Hepatocyte (in vitro differentiated cells): ENCODE results near the gene AP5Z1. TPM values are rescaled to one million over a fixed set of nuclear protein-coding genes. Genes with fewer than 3 reads are reported as not detected.

ENCODE experiments used
- DNase-seq: peaks from one replicate; pipeline ENCODE4 v3.0.0-alpha.2; 2016; ENCODE audit warnings: low spot score
- H2AFZ ChIP-seq: fragments of 200-600 bp; sonication (generic); 2 replicates; pipeline ENCODE4 v1.6.0; 2016; ENCODE audit warnings: antibody characterized with exemption, mild to moderate bottlenecking
- H3K27ac ChIP-seq: fragments of 200-600 bp; sonication (generic); 2 replicates; pipeline ENCODE4 v1.5.1; 2016; ENCODE audit warnings: mild to moderate bottlenecking
- H3K27me3 ChIP-seq: fragments of 200-600 bp; sonication (generic); 2 replicates; pipeline ENCODE4 v1.6.1; 2016
- H3K36me3 ChIP-seq: fragments of 200-600 bp; sonication (generic); replicated peaks from 2 replicates; pipeline ENCODE4 v1.5.1; 2016; ENCODE audit warnings: low read depth; ENCODE audit not compliant: insufficient read depth
- H3K4me1 ChIP-seq: fragments of 200-600 bp; sonication (generic); 2 replicates; pipeline ENCODE4 v1.5.1; 2016; ENCODE audit warnings: mild to moderate bottlenecking, moderate library complexity; ENCODE audit not compliant: insufficient read depth
- H3K4me2 ChIP-seq: fragments of 200-600 bp; sonication (generic); 2 replicates; pipeline ENCODE4 v1.6.0; 2016
- H3K4me3 ChIP-seq: fragments of 200-600 bp; sonication (generic); 2 replicates; pipeline ENCODE4 v1.5.1; 2016; ENCODE audit warnings: mild to moderate bottlenecking
- H3K79me2 ChIP-seq: fragments of 200-600 bp; sonication (generic); 2 replicates; pipeline ENCODE4 v1.6.0; 2017; ENCODE audit warnings: mild to moderate bottlenecking
- H3K9me2 ChIP-seq: fragments of 200-600 bp; sonication (generic); replicated peaks from 2 replicates; pipeline ENCODE4 v1.6.0; 2017; ENCODE audit warnings: mild to moderate bottlenecking; ENCODE audit not compliant: insufficient read depth
- H3K9me3 ChIP-seq: fragments of 200-600 bp; sonication (generic); 2 replicates; pipeline ENCODE4 v1.5.1; 2016; ENCODE audit warnings: low read depth, mild to moderate bottlenecking
- H4K20me1 ChIP-seq: fragments of 200-600 bp; sonication (generic); 2 replicates; pipeline ENCODE4 v1.6.0; 2016; ENCODE audit warnings: mild to moderate bottlenecking; ENCODE audit not compliant: insufficient read depth, poor library complexity, severe bottlenecking
- EZH2 ChIP-seq: fragments of 200-600 bp; sonication (generic); IDR thresholded peaks from 2 replicates; pipeline ENCODE4 v1.6.1; 2016; ENCODE audit warnings: antibody characterized with exemption, mild to moderate bottlenecking, borderline replicate concordance
- EZH2phosphoT487 ChIP-seq: fragments of 200-600 bp; sonication (generic); IDR thresholded peaks from one replicate; pipeline ENCODE4 v1.6.1; 2018; ENCODE audit warnings: antibody characterized with exemption, mild to moderate bottlenecking, low read depth, moderate library complexity; ENCODE audit not compliant: unreplicated experiment, severe bottlenecking
- WGBS: methylation state at CpG from one replicate; pipeline ENCODE4 v1.1.6; 2016; ENCODE audit warnings: low lambda C conversion rate; ENCODE audit errors: missing lambda C conversion rate; 5-methylcytosine and 5-hydroxymethylcytosine counted together
- polyA plus RNA-seq: library from polyadenylated mRNA; unstranded; fragments of >200 nt; fragmentation: Nextera tagmentation; extraction: Ambion mirVana; gene quantifications from 2 replicates; pipeline ENCODE4 v1.2.1, GENCODE V29; 2016
- total RNA-seq: library from RNA; depleted of rRNA; stranded (reverse); fragments of >200 nt; gene quantifications from 2 replicates; pipeline ENCODE4 v1.2.3, GENCODE V29; 2014
- TF ChIP-seq, protein P1 (sequence below): fragments of 200-600 bp; sonication (generic); IDR thresholded peaks from 2 replicates; pipeline ENCODE4 v1.5.1; 2016; ENCODE audit warnings: antibody characterized with exemption, mild to moderate bottlenecking; ENCODE audit not compliant: poor library complexity

AP5Z1 gene
- total and polyA plus RNA-seq, 2 experiments from 2014 or later = 33.9 to 60.3 TPM

DNA sequence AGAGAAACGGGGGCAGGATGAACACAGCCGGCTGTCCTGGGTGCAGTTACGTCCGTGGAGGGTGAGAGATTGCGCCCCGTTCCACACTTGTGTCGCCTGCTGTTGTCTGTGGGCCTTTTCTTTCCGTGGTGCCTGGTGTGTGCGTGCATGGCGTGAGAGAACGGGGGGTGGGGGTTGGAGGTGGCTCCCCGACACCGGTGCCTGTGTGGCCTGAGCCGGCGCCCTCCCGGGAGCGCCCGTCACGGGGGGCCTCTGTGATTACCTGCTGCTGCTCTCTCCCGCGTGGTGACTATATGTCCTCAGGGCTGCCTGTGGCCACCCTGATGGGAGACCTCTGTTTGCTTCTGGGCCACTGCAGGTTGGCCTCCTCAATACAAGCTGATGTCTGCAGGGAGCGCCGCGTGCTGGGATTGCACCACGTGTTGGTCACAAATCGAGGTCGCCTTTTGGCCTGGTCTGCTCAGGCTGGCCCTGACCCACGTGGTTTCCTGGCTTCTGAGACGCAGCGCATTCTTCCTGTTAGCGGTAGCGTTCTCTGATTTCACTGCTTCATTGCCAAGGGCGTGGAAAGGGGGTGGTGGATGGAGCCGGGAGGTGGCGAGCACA is 10.9 kb upstream of the AP5Z1 start:
- Histone ChIP-seq H3K27ac (no peak overlapping the region), H3K9me3 (no peaks in the 10 kb centered on the region), H2AFZ (no peak overlapping the region), H4K20me1 (no peaks in the 10 kb centered on the region), H3K27me3 (no peaks in the 10 kb centered on the region), H3K4me1 (no peaks in the 10 kb centered on the region), H3K4me3 (no peak overlapping the region), H3K4me2 (no peak overlapping the region), H3K9me2 (no peaks in the 10 kb centered on the region), H3K36me3 (no peaks in the 10 kb centered on the region), H3K79me2 (peaks cover 4% of the 10 kb centered on the region)
- 96% methylated on average over 34 of the region's 35 CpGs for WGBS
- TF ChIP-seq EZH2 (no peak), EZH2phosphoT487 (no peak)
- TF ChIP-seq, protein P1, sequence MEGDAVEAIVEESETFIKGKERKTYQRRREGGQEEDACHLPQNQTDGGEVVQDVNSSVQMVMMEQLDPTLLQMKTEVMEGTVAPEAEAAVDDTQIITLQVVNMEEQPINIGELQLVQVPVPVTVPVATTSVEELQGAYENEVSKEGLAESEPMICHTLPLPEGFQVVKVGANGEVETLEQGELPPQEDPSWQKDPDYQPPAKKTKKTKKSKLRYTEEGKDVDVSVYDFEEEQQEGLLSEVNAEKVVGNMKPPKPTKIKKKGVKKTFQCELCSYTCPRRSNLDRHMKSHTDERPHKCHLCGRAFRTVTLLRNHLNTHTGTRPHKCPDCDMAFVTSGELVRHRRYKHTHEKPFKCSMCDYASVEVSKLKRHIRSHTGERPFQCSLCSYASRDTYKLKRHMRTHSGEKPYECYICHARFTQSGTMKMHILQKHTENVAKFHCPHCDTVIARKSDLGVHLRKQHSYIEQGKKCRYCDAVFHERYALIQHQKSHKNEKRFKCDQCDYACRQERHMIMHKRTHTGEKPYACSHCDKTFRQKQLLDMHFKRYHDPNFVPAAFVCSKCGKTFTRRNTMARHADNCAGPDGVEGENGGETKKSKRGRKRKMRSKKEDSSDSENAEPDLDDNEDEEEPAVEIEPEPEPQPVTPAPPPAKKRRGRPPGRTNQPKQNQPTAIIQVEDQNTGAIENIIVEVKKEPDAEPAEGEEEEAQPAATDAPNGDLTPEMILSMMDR = no peak
- no peak for DNase-seq

GRCh38 chr7:4765776-4766490 is 9.5 kb upstream of the AP5Z1 start:
- Histone ChIP-seq H4K20me1 (no peaks in the 10 kb centered on the region), H3K4me2 (no peak overlapping the region), H3K27me3 (no peaks in the 10 kb centered on the region), H3K4me3 (no peak overlapping the region), H3K27ac (peak overlapping the region; percentile 86), H3K4me1 (no peaks in the 10 kb centered on the region), H2AFZ (no peak overlapping the region), H3K79me2 (peaks cover 4% of the 10 kb centered on the region), H3K36me3 (no peaks in the 10 kb centered on the region), H3K9me2 (no peaks in the 10 kb centered on the region), H3K9me3 (no peaks in the 10 kb centered on the region)
- WGBS = 82% methylated on average over 23 of the region's 23 CpGs
- no peak for TF ChIP-seq EZH2phosphoT487
- TF ChIP-seq, protein P1 = peak; percentile 32
- no peak for DNase-seq

- Histone ChIP-seq H2AFZ (no peak overlapping the region), H3K79me2 (peaks cover 4% of the 10 kb centered on the region), H3K27me3 (no peaks in the 10 kb centered on the region), H4K20me1 (no peaks in the 10 kb centered on the region), H3K4me2 (peak overlapping the region; percentile 8), H3K4me1 (no peaks in the 10 kb centered on the region), H3K4me3 (no peak overlapping the region), H3K27ac (peak overlapping the region; percentile 86), H3K36me3 (no peaks in the 10 kb centered on the region), H3K9me3 (no peaks in the 10 kb centered on the region), H3K9me2 (no peaks in the 10 kb centered on the region)
- 75% methylated on average over 37 of the region's 37 CpGs for WGBS
- TF ChIP-seq EZH2 (no peak), EZH2phosphoT487 (no peak)
- TF ChIP-seq, protein P1 = no peak
- peak; percentile 45 for DNase-seq
Observed at GRCh38 chr7:4766666-4767519, 8.5 kb upstream of the AP5Z1 start.
